HG02763 (cell line): ENCODE data around the gene RALGDS.
"Not testable (repeated sequence)": the region's sequence is repeated elsewhere in the genome, so short reads cannot be mapped to it uniquely, and the experiment has no call there.

Experiments used
- ATAC-seq: cut with Tn5 transposase; IDR thresholded peaks from one replicate; pipeline ENCODE4 v1.9.1; 2021; ENCODE audit warnings: mild to moderate bottlenecking, moderate library complexity; ENCODE audit not compliant: unreplicated experiment

Gene RALGDS

GRCh38 chr9:133094351-133094750 lies 26.7 kb downstream of the RALGDS start:
- not testable (repeated sequence) for ATAC-seq

- ATAC-seq = no peak
These were observed 30.2 kb downstream of the RALGDS start for GRCh38 chr9:133090752-133091385.

- no peak for ATAC-seq
These were observed 30.9 kb downstream of the RALGDS start for GRCh38 chr9:133090187-133090586.

- no peak for ATAC-seq
These were observed 31.8 kb downstream of the RALGDS start for GRCh38 chr9:133089271-133089671.

- no peak for ATAC-seq
These were observed 32.3 kb downstream of the RALGDS start for GRCh38 chr9:133088756-133089155.

GRCh38 chr9:133088146-133088750 lies 32.8 kb downstream of the RALGDS start:
- no peak for ATAC-seq

GRCh38 chr9:133087429-133088145 lies 33.5 kb downstream of the RALGDS start:
- no peak for ATAC-seq

GRCh38 chr9:133086894-133087293 lies 34.1 kb downstream of the RALGDS start:
- ATAC-seq = no peak

- ATAC-seq = not testable (repeated sequence)
These were observed 34.7 kb downstream of the RALGDS start for GRCh38 chr9:133086212-133086860.

- ATAC-seq = not testable (repeated sequence)
These were observed 37.4 kb downstream of the RALGDS start for GRCh38 chr9:133083688-133084087.

- not testable (repeated sequence) for ATAC-seq
These were observed 38.9 kb downstream of the RALGDS start for GRCh38 chr9:133081957-133082644.

GRCh38 chr9:133080786-133081779 lies 40.0 kb downstream of the RALGDS start:
- ATAC-seq = not testable (repeated sequence)

- ATAC-seq = no peak
These were observed 40.9 kb downstream of the RALGDS start for GRCh38 chr9:133080161-133080560.

- no peak for ATAC-seq
These were observed 42.6 kb downstream of the RALGDS start for GRCh38 chr9:133078486-133078885.

- no peak for ATAC-seq
These were observed 44.3 kb downstream of the RALGDS start for GRCh38 chr9:133076691-133077090.

- no peak for ATAC-seq
These were observed 45.0 kb downstream of the RALGDS start for GRCh38 chr9:133075925-133076630.

GRCh38 chr9:133074111-133074651 lies 46.9 kb downstream of the RALGDS start:
- no peak for ATAC-seq

- ATAC-seq = no peak
These were observed 47.7 kb downstream of the RALGDS start for GRCh38 chr9:133073086-133074014.
